ENCODE data around the gene SLC9A3.

- no peak for TF ChIP-seq CTCF (IDR thresholded peaks at IDR 0.05)
- no peak for TF ChIP-seq POLR2AphosphoS5 (IDR thresholded peaks at IDR 0.05)
- no peak for TF ChIP-seq POLR2A (IDR thresholded peaks at IDR 0.05; ENCODE audit: low read depth)
- TF ChIP-seq EP300 (IDR thresholded peaks at IDR 0.05), result no peak
Observed at GRCh38 chr5:567664-568060, 43.4 kb upstream of the SLC9A3 start.

Measured in esophagus muscularis mucosa (tissue), 4 donors.